ENCODE data around the gene ADCY9.
"Not testable (repeated sequence)": the region's sequence is repeated elsewhere in the genome, so short reads cannot be mapped to it uniquely, and the experiment has no call there.

Gene ADCY9

GRCh38 chr16:4092547-4093265 is 23.5 kb downstream of the ADCY9 start:
- no peak for FAIRE-seq

GRCh38 chr16:4091240-4092012 is 24.8 kb downstream of the ADCY9 start:
- no peak for FAIRE-seq

- no peak for FAIRE-seq
These were observed 25.8 kb downstream of the ADCY9 start for GRCh38 chr16:4090351-4090851.

GRCh38 chr16:4089811-4090301 is 26.4 kb downstream of the ADCY9 start:
- no peak for FAIRE-seq

DNA sequence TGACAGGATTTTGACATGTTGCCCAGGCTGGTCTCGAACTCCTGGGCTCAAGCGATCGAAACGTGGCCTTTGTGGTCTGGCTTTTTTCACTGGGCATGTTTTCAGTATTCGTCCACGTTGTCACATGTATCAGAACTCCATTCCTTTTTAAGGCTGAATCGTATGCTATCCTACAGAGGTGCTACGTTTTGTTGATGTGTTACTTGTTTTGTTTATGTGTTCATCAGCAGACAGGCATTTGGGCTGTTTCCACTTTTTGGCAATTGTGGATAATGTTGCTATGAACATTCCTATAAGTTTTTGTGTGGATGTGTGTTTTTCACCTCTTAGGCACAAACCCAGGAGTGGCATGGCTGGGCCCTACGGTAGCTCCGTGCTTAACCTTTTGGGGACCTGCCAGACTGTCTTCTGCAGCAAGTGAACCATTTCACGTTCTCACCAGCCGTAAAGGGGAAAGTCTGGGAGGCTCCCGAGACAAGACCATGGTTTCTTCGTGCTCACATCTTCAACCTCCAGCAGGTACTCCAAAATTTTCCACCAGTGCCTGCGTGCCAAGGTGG is 26.9 kb downstream of the ADCY9 start:
- no peak for FAIRE-seq

DNA sequence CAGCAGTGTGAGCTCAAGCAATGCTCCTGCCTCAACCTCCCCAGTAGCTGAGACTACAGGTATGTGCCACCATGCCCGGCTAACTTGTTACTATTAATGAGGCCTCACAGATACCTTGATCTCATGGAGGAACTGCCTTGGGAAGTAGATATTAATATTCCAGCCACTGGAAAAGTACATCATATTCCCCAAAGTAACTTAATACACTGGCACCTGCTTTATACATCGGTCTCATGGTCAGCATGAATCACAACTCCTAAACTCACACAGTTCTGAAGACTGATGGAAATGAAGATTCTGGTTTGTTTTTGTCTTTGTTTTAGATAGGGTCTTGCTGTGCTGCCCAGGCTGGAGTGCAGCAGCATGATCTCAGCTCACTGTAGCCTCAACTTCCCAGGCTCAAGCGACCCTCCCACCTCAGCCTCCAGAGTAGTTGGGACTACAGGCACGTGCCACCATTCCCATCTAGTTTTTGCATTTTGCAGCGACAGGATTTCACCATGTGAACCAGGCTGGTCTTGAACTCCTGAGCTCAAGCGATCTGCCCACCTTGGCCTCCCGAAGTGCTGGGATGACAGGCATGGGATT is 28.2 kb downstream of the ADCY9 start:
- FAIRE-seq, result no peak

GRCh38 chr16:4087099-4087885 is 28.9 kb downstream of the ADCY9 start:
- FAIRE-seq, result no peak

DNA sequence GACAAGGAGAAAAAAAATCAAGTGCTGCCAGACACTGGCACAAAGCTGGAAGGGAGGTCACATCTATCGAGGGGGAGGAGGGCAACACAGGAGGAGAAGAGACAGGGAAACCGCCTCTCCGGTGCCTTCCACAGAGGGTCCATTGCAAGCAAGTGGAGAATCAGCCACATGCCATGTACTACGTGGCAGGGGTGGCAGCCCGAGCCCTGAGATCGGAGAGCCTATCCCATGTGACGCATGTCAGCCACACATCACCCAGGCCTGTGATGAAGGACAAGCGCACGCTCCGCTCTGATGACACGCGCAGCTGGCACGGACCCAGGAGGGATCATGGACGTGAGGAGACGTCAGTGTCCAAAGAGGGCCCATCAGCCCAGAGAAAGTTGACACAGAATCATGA is 30.1 kb downstream of the ADCY9 start:
- no peak for FAIRE-seq

DNA sequence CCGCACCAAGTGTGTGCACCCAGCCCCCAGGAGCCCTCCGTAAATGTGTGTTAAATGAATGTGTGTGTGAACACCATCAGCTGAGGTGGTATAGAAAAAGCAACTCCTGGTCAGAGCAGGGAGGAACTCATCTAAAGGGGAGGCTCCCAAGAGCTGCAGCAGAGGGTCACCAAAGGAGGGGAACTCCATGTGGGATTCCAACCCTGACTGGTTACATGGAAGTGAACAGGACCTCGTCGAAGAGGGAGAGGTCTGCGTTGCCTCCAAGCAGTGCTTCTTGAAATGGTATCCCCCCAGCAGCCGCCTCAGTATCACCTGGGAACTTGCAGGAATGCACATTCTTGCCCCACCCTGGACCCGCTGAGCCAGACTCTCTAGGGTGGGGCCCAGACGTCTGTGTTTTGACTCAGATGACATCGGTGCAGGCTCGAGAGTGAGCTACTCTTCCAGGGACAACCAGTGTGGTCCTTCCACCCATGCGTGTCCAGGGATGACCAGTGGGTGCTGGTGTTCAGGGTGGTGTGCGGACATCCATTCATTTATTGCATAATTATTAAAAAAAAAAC is 30.8 kb downstream of the ADCY9 start:
- no peak for FAIRE-seq

- no peak for FAIRE-seq
These were observed 32.8 kb downstream of the ADCY9 start for GRCh38 chr16:4083347-4083870.

GRCh38 chr16:4082474-4083044 is 33.7 kb downstream of the ADCY9 start:
- no peak for FAIRE-seq

GRCh38 chr16:4081521-4082021 is 34.7 kb downstream of the ADCY9 start:
- FAIRE-seq, result no peak

GRCh38 chr16:4081047-4081446 is 35.2 kb downstream of the ADCY9 start:
- FAIRE-seq, result no peak

GRCh38 chr16:4077174-4077649 is 39.0 kb downstream of the ADCY9 start:
- no peak for FAIRE-seq

DNA sequence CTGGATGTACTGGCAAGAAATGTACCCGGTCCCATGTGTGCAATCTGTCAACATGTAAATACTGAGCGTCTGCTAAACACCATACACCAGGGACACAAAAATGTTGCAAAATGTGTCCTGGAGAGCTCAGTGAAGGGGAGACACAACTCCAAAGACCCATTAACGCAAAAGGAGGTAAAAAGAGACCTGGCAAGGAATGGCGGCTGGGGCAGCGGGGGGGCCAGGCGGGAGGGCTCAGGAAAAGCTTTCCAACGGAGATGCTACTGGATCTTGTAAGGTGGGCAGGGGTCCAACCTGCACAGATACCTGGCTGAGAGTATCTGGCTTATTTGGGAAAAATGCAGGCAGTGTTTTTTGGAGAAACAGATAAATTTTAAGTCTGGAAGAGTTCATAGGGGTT is 40.7 kb downstream of the ADCY9 start:
- FAIRE-seq, result no peak

DNA sequence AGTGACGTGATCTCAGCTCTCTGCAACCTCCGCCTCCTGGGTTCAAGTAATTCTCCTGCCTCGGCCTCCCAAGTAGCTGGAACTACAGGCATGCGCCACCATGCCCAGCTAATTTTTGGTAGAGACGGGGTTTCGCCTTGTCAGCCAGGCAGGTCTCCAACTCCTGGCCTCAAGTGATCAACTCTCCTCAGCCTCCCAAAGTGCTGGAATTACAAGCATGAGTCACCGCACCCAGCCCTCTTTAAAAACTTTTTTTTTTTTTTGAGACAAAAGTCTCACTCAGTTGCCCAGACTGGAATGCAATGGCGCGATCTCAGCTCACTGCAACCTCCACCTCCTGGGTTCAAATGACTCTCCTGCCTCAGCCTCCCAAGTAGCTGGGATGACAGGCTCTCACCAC is 43.1 kb downstream of the ADCY9 start:
- FAIRE-seq, result not testable (repeated sequence)

DNA sequence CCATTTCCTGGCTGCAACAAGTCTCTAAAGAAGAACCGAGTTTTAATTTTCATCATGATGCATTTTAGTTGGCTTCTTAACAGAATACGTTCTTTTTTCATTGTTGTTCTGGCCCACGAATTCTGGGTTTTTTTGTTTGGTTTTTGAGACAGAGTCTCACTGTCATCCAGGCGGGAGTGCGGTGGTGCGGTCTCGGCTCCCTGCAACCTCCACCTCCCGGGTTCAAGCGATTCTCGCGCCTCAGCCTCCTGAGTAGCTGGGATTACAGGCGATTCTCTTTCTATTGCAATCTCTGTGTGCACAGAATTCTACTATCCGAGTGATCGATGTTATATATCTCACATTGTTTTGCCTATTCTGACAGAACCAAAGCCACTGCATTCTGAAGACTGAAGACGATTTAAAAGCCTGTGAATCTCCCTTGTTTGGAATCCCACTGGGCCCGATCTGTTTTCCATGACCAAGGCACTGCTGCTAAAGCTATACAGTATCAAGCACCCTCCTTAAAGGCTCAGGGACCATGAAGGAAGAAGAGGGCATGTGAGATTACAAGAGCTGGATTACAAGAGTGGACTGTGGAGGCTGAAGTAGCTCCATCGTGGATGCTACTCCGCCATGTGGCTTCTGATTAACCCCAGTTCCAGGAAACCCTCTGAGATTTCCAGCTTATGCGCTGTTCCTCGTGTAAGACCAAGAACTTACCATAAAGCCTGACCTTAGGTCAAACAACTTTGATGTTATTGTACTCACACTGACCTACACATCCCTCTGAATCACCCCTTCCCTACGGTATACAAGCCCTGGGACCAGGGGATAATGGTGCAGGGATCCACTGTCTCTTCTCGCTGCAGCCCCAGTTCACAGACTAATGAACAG is 44.3 kb downstream of the ADCY9 start:
- no peak for FAIRE-seq

GRCh38 chr16:4070936-4071335 is 45.3 kb downstream of the ADCY9 start:
- no peak for FAIRE-seq

DNA sequence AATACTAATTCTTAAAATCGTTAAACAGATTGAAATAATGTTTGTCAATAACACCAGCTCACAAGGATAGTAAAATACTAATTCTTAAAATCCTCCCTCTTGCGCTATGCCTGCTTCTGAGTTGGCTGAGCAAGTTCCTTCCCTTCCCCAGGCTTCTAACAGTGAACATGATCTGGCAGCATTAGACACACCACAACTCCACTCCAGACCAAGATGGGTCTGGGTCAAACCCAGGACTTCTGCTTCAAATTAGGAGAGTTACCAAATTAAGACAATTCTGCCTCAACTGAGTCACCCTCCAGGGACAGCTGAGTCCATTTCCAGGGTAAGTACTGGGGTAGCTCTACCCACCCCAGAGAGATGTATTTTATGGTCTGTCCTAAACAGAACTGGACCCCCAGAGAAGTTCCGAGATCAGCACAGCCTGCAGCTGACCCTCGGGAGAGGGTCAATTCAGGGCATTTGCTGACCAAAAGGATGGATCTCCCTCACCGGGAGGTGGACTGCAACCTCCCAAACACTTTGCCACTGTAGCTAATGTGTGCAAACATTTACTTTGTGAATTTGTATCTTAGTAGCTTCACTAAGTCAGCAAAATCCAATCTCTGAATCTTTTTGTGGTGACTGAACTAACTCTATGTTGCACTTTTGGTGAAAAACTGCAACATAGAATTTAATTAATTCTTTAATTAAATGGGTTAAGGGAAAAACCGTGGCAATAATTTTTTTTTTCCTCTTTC is 48.8 kb downstream of the ADCY9 start:
- no peak for FAIRE-seq
